22Rv1 (cell line): ENCODE data around the gene MAP4K1.

Experiments used
- ZFX ChIP-seq: fragments of 450-650 bp; IDR thresholded peaks from 2 replicates; pipeline ENCODE4 v1.6.1; 2017; ENCODE audit warnings: antibody characterized with exemption, borderline replicate concordance
- TF ChIP-seq, protein P1 (sequence below): fragments of 450-650 bp; IDR thresholded peaks from 2 replicates; pipeline ENCODE4 v1.5.1; 2017; ENCODE audit warnings: mild to moderate bottlenecking

DNA sequence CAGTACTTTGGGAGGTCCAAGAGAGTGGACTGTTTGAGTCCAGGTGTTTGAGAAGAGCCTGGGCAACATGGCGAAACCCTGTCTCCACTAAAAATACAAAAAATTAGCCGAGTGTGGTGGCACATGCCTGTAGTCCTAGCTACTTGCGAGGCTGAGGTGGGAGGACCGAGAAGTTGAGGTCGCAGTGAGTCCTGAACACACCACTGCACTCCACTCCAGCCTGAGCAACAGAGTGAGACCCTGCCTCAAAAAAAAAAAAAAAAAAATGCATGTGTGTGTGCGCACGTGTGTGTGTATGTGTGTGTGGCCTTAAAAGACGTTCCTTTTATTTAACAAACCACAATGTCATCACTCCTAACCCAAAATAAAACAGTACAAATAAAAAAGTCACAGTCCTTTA lies 62.6 kb downstream of the MAP4K1 start:
- TF ChIP-seq, protein P1, sequence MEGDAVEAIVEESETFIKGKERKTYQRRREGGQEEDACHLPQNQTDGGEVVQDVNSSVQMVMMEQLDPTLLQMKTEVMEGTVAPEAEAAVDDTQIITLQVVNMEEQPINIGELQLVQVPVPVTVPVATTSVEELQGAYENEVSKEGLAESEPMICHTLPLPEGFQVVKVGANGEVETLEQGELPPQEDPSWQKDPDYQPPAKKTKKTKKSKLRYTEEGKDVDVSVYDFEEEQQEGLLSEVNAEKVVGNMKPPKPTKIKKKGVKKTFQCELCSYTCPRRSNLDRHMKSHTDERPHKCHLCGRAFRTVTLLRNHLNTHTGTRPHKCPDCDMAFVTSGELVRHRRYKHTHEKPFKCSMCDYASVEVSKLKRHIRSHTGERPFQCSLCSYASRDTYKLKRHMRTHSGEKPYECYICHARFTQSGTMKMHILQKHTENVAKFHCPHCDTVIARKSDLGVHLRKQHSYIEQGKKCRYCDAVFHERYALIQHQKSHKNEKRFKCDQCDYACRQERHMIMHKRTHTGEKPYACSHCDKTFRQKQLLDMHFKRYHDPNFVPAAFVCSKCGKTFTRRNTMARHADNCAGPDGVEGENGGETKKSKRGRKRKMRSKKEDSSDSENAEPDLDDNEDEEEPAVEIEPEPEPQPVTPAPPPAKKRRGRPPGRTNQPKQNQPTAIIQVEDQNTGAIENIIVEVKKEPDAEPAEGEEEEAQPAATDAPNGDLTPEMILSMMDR, result no peak
- no peak for TF ChIP-seq ZFX
